Osteocyte (in vitro differentiated cells): Measurements from ENCODE around the gene TAC4. TPM values are rescaled to one million over a fixed set of nuclear protein-coding genes. Genes with fewer than 3 reads are reported as not detected.

Experiments used
- DNase-seq: peaks from one replicate; pipeline ENCODE4 v3.0.0; 2021; ENCODE audit warnings: mixed read lengths; ENCODE audit not compliant: unreplicated experiment; ENCODE audit errors: extremely low spot score
- H3K27ac Mint-ChIP-seq: one replicate; pipeline ENCODE4 v1.8.0; 2021; ENCODE audit warnings: mild to moderate bottlenecking, mixed read lengths; ENCODE audit not compliant: unreplicated experiment
- H3K27me3 Mint-ChIP-seq: one replicate; pipeline ENCODE4 v1.8.0; 2021; ENCODE audit warnings: mixed read lengths; ENCODE audit not compliant: unreplicated experiment
- H3K36me3 Mint-ChIP-seq: one replicate; pipeline ENCODE4 v1.8.0; 2021; ENCODE audit warnings: mixed read lengths; ENCODE audit not compliant: unreplicated experiment
- H3K4me1 Mint-ChIP-seq: one replicate; pipeline ENCODE4 v1.8.0; 2021; ENCODE audit warnings: mixed read lengths; ENCODE audit not compliant: unreplicated experiment
- H3K4me3 Mint-ChIP-seq: one replicate; pipeline ENCODE4 v1.8.0; 2021; ENCODE audit warnings: mild to moderate bottlenecking, moderate library complexity, mixed read lengths; ENCODE audit not compliant: unreplicated experiment
- H3K9me3 Mint-ChIP-seq: one replicate; pipeline ENCODE4 v1.8.0; 2021; ENCODE audit warnings: mixed read lengths; ENCODE audit not compliant: unreplicated experiment
- CTCF ChIP-seq: fragments of 200-600 bp; sonication (generic); IDR thresholded peaks from 2 replicates; pipeline ENCODE4 v1.5.0; 2021; ENCODE audit warnings: antibody characterized with exemption, mild to moderate bottlenecking, moderate library complexity
- total RNA-seq: library from RNA; stranded (reverse); gene quantifications from 2 replicates; pipeline ENCODE4 v1.2.1, GENCODE V29; 2021

Gene TAC4
- total RNA-seq, 1 donor from 2014 or later = not detected

GRCh38 chr17:49819651-49820050 lies 28.2 kb downstream of the TAC4 start:
- Mint-ChIP-seq H3K9me3 (no peaks in the 10 kb centered on the region), H3K27me3 (no peaks in the 10 kb centered on the region), H3K4me1 (peaks cover 9% of the 10 kb centered on the region), H3K36me3 (peaks cover 51% of the 10 kb centered on the region), H3K27ac (no peak overlapping the region), H3K4me3 (no peak overlapping the region)
- TF ChIP-seq CTCF = no peak
- DNase-seq = no peak

GRCh38 chr17:49819138-49819537 lies 28.7 kb downstream of the TAC4 start:
- no peak for DNase-seq
- Mint-ChIP-seq H3K4me1 (peaks cover 11% of the 10 kb centered on the region), H3K36me3 (peaks cover 52% of the 10 kb centered on the region), H3K27ac (no peak overlapping the region), H3K9me3 (no peaks in the 10 kb centered on the region), H3K4me3 (no peak overlapping the region), H3K27me3 (no peaks in the 10 kb centered on the region)
- no peak for TF ChIP-seq CTCF

- no peak overlapping the region for H3K27ac Mint-ChIP-seq
- no peak for TF ChIP-seq CTCF
These were observed 29.9 kb downstream of the TAC4 start for GRCh38 chr17:49817993-49818392.

GRCh38 chr17:49815761-49816281 lies 32.0 kb downstream of the TAC4 start:
- Mint-ChIP-seq H3K27me3 (no peaks in the 10 kb centered on the region), H3K9me3 (no peaks in the 10 kb centered on the region), H3K4me3 (no peak overlapping the region), H3K4me1 (peaks cover 22% of the 10 kb centered on the region), H3K36me3 (peaks cover 41% of the 10 kb centered on the region), H3K27ac (peak overlapping the region; percentile 41)
- no peak for TF ChIP-seq CTCF
- DNase-seq = no peak

More at GRCh38 chr17:49817993-49818392, 29.9 kb downstream of the TAC4 start:
- Mint-ChIP-seq H3K4me3 (no peak overlapping the region), H3K27me3 (no peaks in the 10 kb centered on the region), H3K4me1 (peaks cover 21% of the 10 kb centered on the region), H3K36me3 (peaks cover 52% of the 10 kb centered on the region), H3K9me3 (no peaks in the 10 kb centered on the region)
- DNase-seq = no peak

GRCh38 chr17:49814781-49815529 lies 32.9 kb downstream of the TAC4 start:
- H3K27ac Mint-ChIP-seq = peak overlapping the region; percentile 90
- peaks cover 44% of the 10 kb centered on the region for H3K36me3 Mint-ChIP-seq
- H3K27me3 Mint-ChIP-seq = no peaks in the 10 kb centered on the region
- H3K4me3 Mint-ChIP-seq = no peak overlapping the region
- no peak for TF ChIP-seq CTCF
- no peak for DNase-seq
- H3K4me1 Mint-ChIP-seq = peaks cover 22% of the 10 kb centered on the region
- no peaks in the 10 kb centered on the region for H3K9me3 Mint-ChIP-seq
